ENCODE results near the gene TIMM44. TPM values are rescaled to one million over a fixed set of nuclear protein-coding genes. Genes with fewer than 3 reads are reported as not detected.
"Not testable (repeated sequence)": the region's sequence is repeated elsewhere in the genome, so short reads cannot be mapped to it uniquely, and the experiment has no call there.

The TIMM44 gene
- total and polyA plus RNA-seq, 3 donors from 2014 or later, result 33.8 to 71.2 (median 68.0) TPM

DNA sequence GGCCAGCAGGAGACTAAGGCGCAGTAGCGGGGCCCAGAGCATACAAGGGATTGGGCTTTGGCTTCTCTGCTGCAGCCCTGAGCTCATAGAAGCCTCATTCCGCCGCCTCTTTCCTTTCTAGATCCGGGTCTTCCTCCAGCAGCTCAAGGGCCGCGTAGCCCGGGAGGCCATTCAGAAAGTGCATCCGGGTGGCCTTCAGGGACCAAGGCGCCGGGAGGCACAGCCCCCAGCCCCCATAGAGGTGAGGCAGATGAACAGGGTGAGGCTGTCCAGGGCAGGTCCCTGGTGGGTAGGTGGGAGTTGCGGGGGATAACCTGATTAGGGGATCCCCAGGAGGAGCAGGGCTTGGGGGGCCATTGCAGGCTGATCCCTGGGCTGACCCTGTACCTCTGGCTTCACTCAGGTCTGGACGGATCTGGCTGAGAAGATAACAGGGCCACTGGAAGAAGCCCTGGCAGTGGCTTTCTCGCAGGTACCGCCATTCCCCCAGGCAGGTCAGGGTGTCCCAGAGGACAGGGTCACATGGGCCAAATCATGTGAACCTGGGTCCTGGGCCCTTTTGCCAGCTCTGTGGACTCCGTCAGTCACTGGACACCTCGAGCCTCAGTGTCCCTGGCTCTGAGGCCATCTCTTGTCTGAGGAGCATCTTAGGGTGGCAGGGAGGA lies 22.0 kb downstream of the TIMM44 start:
- no peak for DNase-seq
- no peak for TF ChIP-seq POLR2A (IDR thresholded peaks at IDR 0.05)
- TF ChIP-seq, protein P1, sequence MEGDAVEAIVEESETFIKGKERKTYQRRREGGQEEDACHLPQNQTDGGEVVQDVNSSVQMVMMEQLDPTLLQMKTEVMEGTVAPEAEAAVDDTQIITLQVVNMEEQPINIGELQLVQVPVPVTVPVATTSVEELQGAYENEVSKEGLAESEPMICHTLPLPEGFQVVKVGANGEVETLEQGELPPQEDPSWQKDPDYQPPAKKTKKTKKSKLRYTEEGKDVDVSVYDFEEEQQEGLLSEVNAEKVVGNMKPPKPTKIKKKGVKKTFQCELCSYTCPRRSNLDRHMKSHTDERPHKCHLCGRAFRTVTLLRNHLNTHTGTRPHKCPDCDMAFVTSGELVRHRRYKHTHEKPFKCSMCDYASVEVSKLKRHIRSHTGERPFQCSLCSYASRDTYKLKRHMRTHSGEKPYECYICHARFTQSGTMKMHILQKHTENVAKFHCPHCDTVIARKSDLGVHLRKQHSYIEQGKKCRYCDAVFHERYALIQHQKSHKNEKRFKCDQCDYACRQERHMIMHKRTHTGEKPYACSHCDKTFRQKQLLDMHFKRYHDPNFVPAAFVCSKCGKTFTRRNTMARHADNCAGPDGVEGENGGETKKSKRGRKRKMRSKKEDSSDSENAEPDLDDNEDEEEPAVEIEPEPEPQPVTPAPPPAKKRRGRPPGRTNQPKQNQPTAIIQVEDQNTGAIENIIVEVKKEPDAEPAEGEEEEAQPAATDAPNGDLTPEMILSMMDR (IDR thresholded peaks at IDR 0.05), result no peak
- Histone ChIP-seq H3K4me3 (peak overlapping the region; percentile 52 to 79), H3K4me1 (peaks cover 43% of the 10 kb centered on the region), H3K36me3 (ENCODE audit: low read depth, missing control alignments) (no peaks in the 10 kb centered on the region), H3K27me3 (no peaks in the 10 kb centered on the region), H3K27ac (peak overlapping the region; percentile 75 to 80), H3K9me3 (no peaks in the 10 kb centered on the region)
- WGBS, 2 donors, result 21 to 30% methylated on average over 4 to 14 of the region's 17 CpGs
- intact Hi-C loops (cut with DNase I; ENCODE audit: low total_unique reads), result no loop called here

DNA sequence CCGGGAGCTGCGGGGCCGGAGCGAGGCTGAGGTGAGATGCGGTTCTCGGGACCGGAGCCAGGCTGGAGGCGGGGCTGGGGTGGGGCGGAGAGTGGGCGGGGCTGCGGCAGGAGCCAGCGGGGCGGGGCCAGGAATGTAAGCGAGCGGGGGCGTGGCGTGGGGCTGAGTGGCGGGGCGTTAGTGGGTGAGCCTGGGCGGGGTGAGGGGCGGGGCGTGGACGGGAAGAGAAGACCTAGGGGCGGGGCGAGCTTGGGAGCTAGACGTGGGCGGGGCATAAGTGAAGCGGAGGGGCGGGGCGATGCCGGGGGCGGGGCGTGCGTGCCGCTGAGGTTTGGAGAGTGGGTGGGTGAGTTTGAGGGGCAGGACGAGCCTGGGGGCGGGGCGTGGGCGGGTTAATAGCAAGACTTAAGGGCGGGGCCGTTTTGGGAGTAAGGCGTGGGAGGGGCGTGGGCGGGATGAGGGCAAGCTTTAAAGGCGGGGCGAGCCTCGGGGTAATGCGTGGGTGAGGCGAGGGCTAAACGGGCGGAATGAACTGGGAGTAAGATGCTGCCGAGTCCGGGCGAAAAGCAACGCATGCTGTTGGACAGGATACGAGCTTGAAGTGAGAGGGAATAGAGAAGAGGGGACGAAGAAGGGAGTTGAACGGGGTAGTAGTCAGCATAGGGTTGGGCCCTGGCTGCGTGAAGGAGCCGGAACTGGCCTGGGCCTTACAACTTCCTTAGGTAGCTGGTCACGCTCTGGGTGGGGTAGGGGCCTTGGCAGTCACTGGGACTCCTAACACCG lies 22.8 kb downstream of the TIMM44 start:
- Histone ChIP-seq H3K9me3 (no peaks in the 10 kb centered on the region), H3K36me3 (ENCODE audit: low read depth, missing control alignments) (no peaks in the 10 kb centered on the region), H3K4me3 (peak overlapping the region; percentile 68 to 79), H3K4me1 (peaks cover 41% of the 10 kb centered on the region), H3K27ac (peak overlapping the region; percentile 80 to 92), H3K27me3 (no peaks in the 10 kb centered on the region)
- TF ChIP-seq, protein P1 (IDR thresholded peaks at IDR 0.05), result no peak
- TF ChIP-seq POLR2A (IDR thresholded peaks at IDR 0.05), result no peak
- intact Hi-C loops (cut with DNase I; ENCODE audit: low total_unique reads), result no loop called here
- 2% methylated on average over 49 to 60 of the region's 62 CpGs for whole genome bisulfite sequencing, 2 donors
- peak; percentile 100 for DNase-seq

DNA sequence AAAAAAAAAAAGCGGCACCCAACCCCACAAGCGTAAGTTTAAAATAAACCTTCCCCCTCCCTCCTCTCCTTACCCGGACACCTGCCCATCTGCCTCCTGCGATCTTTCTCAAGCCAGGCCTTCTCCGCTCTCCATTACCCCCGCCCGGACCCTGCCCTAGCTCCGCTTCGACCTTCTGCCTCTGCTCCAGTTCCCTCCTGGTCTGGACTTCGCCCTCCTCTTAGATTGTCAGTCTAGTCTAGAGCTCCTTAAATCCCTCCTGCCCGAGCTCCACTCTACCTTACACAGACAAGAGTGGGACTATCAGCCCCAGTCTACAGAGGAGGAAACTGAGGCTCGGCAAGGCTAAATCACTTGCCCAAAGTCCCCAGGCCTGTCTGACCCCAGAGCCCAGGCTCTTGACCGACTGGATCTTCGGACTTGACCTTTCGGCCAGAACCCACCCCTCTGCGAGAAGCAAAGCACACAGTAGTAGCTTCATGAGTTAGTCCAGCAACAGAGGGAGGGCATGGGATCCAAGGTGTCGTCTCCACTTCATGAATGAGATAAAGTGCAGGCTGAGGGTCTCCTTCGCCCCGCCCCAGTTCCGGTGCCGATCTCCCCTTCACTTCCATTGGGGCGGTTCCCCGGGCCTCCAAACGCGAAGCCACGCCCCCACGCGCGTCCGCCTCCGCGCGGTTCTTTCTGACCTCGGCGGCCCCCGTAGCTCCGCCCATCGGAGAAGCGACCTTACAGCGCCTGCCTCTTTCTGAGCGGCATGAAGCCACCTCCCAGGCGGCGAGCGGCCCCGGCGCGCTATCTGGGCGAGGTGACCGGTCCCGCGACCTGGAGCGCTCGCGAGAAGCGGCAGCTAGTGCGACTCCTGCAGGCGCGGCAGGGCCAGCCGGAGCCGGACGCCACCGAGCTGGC lies 23.6 kb downstream of the TIMM44 start, which contains the start of gene SNAPC2:
Gene SNAPC2, plus strand, starts transcription at position 729 of the 909 bp plus-strand sequence. Its CDS starts 29 bp downstream, at position 758.
- Histone ChIP-seq H3K36me3 (ENCODE audit: low read depth, missing control alignments) (no peaks in the 10 kb centered on the region), H3K27ac (peak within 1 kb of the TSS; percentile 80 to 92), H3K4me1 (peaks cover 41% of the 10 kb centered on the region), H3K27me3 (no peaks in the 10 kb centered on the region), H3K4me3 (peak within 1 kb of the TSS; percentile 68 to 79), H3K9me3 (no peaks in the 10 kb centered on the region)
- 9 to 14% methylated on average over 30 to 60 of the region's 62 CpGs for WGBS, 2 donors
- intact Hi-C loops (cut with DNase I; ENCODE audit: low total_unique reads), result no loop called here
- DNase-seq, result peak; percentile 95
- TF ChIP-seq, protein P1 (IDR thresholded peaks at IDR 0.05), result no peak
- TF ChIP-seq POLR2A (IDR thresholded peaks at IDR 0.05), result no peak

DNA sequence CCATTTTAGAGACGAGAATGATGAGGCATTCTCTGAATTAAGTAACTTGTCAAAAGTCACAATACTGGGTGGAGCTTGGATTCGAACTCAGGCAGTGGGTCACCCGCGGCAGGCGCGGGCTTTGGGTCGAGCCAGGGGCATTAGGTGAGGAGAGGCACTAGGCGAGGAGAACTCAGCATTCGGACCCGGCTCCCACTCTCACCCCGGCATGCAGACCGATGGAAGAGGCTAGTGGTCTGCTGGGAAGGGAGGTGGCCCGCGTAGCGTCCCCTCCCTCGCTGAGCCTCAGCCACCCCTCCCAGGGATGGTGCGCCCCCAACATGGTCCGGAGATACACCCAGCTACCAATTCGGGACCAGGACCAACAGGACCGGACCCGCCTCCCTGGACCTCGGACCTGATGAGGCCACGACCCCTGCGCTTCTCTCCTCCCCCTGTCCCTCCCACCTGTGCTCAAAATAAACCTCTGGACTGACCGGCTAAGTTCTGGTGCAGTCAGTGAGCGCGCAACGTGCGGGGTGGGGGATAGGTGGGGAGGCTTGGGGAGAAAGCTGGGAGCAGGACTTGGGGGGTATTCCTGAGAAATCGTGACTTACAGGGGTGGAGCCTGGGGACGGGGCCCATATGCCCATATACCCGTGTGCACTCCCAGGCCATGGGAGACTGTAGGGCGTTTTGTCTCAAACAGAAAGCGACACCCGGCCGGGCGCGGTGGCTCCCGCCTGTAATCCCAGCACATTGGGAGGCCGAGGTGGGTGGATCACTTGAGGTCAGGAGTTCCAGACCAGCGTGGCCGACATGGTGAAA lies 24.6 kb downstream of the TIMM44 start:
- Histone ChIP-seq H3K36me3 (ENCODE audit: low read depth, missing control alignments) (no peaks in the 10 kb centered on the region), H3K9me3 (no peaks in the 10 kb centered on the region), H3K4me1 (peaks cover 32% of the 10 kb centered on the region), H3K4me3 (no peak overlapping the region), H3K27me3 (no peaks in the 10 kb centered on the region), H3K27ac (no peak overlapping the region)
- TF ChIP-seq, protein P1 (IDR thresholded peaks at IDR 0.05), result no peak
- no peak for TF ChIP-seq POLR2A (IDR thresholded peaks at IDR 0.05)
- 41 to 62% methylated on average over 27 to 42 of the region's 42 CpGs for WGBS, 2 donors
- intact Hi-C loops (cut with DNase I; ENCODE audit: low total_unique reads), result no loop called here
- DNase-seq, result no peak

DNA sequence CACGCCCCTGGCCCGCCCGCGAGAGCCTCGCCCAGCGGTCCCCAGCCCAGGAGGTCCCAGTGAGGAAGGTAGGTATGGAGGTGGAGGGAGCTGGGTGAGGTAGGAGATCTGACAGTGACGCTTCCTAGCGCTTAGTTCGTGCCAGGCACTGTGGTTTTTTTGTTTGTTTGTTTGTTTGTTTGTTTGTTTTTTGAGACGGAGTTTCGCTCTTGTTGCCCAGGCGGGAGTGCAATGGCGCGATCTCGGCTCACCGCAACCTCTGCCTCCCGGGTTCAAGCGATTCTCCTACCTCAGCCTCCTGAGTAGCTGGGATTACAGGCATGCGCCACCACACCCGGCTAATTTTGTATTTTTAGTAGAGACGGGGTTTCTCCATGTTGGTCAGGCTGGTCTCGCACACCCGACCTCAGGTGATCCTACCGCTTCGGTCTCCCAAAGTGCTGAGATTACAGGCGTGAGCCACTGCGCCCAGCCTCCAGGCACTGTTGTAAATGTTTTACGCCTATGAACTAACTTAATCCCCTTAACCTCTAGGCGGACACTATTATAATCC lies 25.3 kb downstream of the TIMM44 start:
- H3K27ac ChIP-seq; DNase-seq; intact Hi-C loops (cut with DNase I; ENCODE audit: low total_unique reads): not testable (repeated sequence)

More for the DNA sequence above, 25.3 kb downstream of the TIMM44 start:
- 29 to 46% methylated on average over 28 to 29 of the region's 29 CpGs for WGBS, 2 donors
- H3K36me3 ChIP-seq (ENCODE audit: low read depth, missing control alignments); H3K27me3 ChIP-seq; H3K9me3 ChIP-seq: not testable (repeated sequence)
- peaks cover 27% of the 10 kb centered on the region for H3K4me1 ChIP-seq
- H3K4me3 ChIP-seq, result peak overlapping the region in 1 of 2 donors; percentile 20

Data from testis (tissue), 3 donors.